ENCODE measurements around the gene CFAP77.
A peak's percentile ranks its signal among the peaks of the same experiment; 100 is the strongest.

CFAP77 gene

DNA sequence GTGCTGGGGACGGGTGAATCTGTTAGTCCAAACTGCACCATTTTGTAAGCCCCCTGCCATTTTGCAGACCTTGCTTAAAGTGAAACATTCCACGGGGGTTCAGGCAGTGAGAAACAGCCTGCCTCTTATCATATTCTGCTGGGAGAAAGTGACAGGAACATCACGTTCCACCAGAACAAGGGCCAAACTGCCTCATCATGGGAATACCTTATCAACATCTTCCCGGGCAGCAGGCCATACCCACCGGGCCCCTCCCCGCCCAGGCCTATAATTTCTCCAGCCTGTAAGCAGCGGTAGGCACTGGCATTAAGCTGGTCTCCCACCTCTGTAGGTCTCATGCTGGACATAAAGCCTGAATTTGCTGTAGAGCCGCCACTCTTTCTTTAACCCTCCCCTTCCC is 1.5 kb upstream of the CFAP77 start:
- DNase-seq (ENCODE audit: low read depth), result no peak

GRCh38 chr9:132410642-132411041 is 631 bp downstream of the CFAP77 start:
- DNase-seq (ENCODE audit: low read depth), result no peak

DNA sequence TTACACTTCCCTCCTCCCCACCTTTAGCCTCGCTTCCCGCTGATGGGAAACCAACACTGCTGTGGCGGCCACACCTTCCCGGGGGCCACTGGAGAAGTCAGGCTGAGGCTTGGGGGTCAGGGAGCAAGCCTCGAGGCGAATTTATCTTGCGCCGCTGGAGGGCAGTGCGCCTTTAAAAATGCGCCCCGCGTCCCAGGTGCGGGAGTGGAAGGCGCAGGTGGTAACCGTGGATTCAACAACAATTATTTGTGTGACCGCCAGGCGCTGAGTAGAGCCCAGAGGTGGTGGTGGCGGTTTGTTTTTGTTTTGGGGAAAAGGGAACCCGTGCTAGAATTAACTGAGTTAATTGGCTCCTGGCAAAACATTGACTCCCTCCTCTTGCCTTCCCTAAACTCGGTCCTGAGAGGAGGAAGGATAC is 1.1 kb downstream of the CFAP77 start:
- peak; percentile 67 for DNase-seq (ENCODE audit: low read depth)

GRCh38 chr9:132412089-132412488 is 2.1 kb downstream of the CFAP77 start:
- no peak for DNase-seq (ENCODE audit: low read depth)

DNA sequence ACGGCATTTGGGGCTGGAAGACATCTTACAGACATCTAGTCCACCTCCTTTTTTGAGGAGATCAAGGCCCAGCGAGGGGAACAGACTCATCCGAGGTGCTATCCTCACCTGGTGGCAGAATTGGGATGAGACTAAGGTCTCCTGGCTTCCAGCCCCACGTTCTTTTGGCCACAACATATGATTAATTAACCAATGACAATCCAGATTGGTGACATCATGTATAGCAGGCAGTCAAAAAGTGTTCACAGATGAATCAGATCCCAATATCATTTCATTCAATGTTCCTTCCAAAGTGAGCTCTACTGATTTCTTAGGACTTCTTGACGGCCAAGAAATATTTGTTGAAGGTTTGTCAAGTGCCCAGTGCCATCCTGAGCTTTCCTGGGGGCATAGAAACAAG is 3.9 kb downstream of the CFAP77 start:
- DNase-seq (ENCODE audit: low read depth), result no peak

- DNase-seq (ENCODE audit: low read depth), result no peak
Observed at GRCh38 chr9:132414731-132415130, 4.7 kb downstream of the CFAP77 start.

DNA sequence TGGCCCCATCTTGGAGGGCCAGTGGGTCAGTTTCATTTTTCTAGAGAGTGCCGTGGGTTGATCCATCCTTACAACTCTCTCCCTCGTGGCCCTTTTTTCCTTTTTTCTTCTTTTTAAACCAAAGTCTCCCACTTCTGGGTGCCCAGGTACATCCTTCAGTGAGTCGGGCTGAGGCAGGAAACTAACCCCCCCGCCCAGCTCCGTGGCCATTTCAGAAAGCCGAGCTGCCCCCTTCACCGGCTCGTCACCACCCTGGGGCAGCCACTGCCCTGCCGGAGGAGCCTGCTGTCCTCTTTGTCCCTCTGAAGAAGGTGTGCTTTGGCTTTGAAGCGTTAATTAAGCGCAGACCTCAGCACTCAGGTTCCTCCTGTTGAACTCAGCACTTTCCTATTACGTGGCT is 5.2 kb downstream of the CFAP77 start:
- DNase-seq (ENCODE audit: low read depth), result no peak

GRCh38 chr9:132418726-132419363 is 8.8 kb downstream of the CFAP77 start:
- no peak for DNase-seq (ENCODE audit: low read depth)

- DNase-seq (ENCODE audit: low read depth), result no peak
Observed at GRCh38 chr9:132422574-132422973, 12.6 kb downstream of the CFAP77 start.

DNA sequence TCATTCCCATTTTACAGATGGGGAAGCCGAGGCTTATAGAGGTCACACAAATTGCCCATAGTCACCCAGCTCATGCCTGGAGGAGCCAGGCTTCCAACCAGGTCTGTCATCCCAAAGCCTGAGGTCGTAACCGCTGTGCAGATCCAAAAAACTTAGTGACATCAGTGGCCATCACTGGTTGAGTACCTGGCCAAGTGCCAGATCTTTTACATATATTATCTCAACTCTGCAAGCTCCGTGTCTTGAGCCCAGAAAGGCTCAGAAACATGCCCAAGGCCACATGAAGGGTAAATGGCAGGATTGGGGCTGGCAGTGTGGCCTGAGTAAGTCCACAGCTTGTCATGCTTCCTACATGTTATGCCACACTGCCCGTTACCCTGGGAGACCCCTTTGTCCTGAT is 13.5 kb downstream of the CFAP77 start:
- DNase-seq (ENCODE audit: low read depth), result no peak

GRCh38 chr9:132424857-132425674 is 15.1 kb downstream of the CFAP77 start:
- no peak for DNase-seq (ENCODE audit: low read depth)

DNA sequence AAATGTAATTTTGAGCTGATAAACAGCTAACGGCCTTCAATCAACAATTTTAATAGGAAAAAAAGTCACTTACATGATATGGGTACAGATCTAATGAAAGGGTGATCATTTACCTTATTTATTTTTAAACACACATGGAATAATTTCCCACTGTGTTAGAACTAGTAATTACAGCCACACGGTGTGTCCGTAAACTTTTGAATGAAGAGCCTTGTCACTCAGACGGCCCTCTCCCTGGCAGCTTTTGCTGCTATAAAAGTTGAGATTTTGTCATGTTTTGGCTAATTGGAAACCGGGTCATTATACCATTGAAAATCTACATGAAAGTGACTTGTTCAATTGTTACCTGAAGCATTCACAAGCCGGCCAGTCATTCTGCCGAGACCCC is 15.7 kb downstream of the CFAP77 start:
- DNase-seq (ENCODE audit: low read depth), result no peak

DNA sequence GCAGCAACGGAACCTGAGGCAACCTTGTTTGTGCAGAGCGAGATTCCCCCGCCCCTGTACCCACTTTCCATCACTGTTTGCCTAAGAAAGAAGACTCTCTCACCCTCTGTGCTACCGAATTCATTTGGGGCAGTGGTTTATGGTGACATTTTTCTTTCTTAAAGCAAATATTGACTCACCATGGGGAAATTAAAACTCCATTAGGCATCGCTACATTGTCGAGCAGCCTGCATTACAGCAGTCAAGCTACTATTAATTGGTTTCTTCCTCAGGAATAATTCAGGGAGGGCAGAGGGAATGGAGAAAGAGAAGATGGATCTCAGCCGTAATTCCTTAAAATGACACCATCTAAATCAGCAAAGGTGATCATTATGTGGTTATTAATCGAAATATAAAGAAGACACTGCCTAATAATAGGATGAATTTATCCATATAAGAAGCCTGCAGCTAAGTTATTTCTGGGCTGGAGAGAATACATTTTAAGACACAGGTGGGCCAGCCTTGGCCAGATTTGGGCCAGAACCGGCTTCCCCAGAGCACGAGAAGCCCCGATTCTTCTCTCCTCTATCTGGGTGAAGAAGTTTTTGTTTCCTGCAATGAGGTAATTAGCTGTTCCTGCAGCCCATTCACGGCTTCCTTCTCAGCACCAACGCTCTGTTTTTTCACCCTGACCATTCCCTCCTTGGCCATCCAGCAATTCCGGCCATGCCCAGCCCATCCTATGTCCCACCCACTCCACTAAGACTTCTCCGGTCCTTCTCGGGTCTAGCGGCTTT is 16.8 kb downstream of the CFAP77 start:
- DNase-seq (ENCODE audit: low read depth), result no peak

GRCh38 chr9:132430998-132431397 is 21.0 kb downstream of the CFAP77 start:
- DNase-seq (ENCODE audit: low read depth), result no peak

- DNase-seq (ENCODE audit: low read depth), result no peak
Observed at GRCh38 chr9:132434881-132435280, 24.9 kb downstream of the CFAP77 start.

DNA sequence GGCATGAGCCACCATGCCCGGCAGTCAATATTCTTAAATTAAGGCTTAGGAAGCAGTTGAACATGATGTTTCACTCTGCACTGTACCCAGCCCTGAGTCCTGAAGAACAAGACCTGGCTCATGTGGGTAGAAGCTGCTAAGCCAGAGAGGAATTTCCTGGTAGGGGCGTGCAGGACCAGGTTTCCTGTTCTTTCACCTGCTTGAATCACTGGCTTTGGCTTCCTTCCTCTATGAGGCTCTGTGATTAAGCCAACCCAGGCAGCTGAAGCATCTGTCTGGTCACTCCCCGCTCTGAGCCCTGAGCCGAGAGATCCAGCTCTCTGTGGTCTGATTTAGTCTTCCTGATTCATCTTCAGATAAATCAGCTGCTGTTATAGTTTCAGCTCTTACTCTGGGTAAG is 29.1 kb downstream of the CFAP77 start:
- DNase-seq (ENCODE audit: low read depth), result no peak

GRCh38 chr9:132440735-132441134 is 30.7 kb downstream of the CFAP77 start:
- DNase-seq (ENCODE audit: low read depth), result no peak

DNA sequence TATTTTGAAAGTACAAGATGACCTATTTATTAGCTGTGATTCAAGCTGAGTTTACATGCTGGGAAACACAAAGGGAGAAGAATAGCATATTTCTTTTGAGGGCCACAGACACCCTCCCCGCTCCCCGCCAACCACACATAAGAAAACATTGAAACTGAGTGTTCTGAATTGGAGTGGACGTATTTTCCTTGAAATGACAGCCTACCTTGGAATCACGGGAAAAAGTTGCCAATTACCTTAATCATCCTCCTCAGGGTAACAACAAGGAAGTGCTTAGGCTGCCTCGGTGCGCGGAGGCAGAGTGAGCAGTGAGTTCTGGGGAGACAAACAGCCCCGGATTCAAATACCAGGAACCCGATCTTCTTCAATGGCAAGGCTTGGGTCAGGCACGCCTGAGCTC is 31.4 kb downstream of the CFAP77 start:
- no peak for DNase-seq (ENCODE audit: low read depth)

- no peak for DNase-seq (ENCODE audit: low read depth)
Observed at GRCh38 chr9:132443951-132444607, 34.1 kb downstream of the CFAP77 start.

- DNase-seq (ENCODE audit: low read depth), result no peak
Observed at GRCh38 chr9:132446887-132447286, 36.9 kb downstream of the CFAP77 start.

DNA sequence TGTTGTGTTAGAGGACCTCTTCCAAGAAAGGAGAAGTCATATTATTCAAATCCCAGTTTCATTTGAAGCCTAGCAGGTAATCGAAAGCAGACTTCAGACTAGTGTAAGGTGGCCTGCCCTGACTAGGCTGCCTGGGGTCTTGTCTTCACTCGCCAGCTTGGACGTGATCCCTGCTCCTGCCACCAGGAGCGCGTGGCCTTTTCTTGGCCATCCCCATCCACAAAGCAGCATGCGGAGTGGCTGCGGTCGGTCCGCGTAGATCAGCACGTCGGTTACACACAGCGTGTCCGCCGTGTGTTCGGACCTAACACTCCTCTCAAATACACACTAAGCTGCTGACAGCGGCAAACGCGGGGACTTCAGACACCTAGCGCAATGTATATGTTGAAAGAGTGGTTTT is 37.3 kb downstream of the CFAP77 start:
- no peak for DNase-seq (ENCODE audit: low read depth)

- DNase-seq (ENCODE audit: low read depth), result no peak
Observed at GRCh38 chr9:132447902-132448301, 37.9 kb downstream of the CFAP77 start.

All from activated T-cell treated with anti-CD3 and anti-CD28 coated beads for 48 hours (primary cell).